ENCODE results near the gene POM121. TPM values are rescaled to one million over a fixed set of nuclear protein-coding genes. Genes with fewer than 3 reads are reported as not detected.
"Not testable (repeated sequence)": the region's sequence is repeated elsewhere in the genome, so short reads cannot be mapped to it uniquely, and the experiment has no call there.

POM121 gene
- total RNA-seq, 1 donor, result 21.5 TPM

DNA sequence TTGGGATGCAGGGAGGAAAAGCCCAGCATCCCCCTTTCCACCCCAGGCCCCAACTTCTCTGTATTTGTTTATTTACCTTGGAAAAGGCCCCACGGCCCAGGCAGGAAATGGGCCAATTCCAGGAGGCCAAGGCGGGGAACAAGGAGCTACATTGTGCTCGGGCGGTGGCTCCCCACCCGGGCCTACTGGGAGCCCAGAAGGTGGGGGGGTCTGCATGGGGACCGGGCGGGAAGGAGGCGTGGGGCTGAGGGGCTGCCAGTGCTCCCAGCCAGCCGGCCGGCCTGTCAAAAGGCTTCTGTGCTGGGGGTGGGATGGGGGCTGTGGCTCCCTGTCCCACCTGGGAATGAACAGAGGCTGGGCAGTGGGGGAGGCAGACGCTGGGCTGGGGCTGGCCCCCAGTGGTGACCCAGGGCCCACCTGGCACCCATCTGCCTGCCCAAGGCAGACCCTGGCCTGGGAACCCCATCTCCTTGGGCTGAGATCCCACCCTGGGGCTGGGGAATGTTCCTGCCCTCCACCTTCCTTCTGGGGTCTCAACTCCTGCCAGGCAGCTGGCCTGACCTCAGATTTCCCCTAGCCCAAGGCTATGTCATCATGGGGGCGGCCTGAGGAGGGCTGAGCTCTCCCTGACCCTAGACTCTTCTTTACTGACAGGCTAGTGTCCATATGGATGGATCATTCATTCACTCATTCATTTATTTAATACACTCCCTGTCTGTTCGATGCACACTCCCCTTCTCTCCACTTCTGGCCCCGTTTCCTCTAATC, 65.4 kb downstream of the POM121 start:
- not testable (repeated sequence) for DNase-seq (ENCODE audit: low read depth in 2 of 3, low spot score in 2 of 3)

DNA sequence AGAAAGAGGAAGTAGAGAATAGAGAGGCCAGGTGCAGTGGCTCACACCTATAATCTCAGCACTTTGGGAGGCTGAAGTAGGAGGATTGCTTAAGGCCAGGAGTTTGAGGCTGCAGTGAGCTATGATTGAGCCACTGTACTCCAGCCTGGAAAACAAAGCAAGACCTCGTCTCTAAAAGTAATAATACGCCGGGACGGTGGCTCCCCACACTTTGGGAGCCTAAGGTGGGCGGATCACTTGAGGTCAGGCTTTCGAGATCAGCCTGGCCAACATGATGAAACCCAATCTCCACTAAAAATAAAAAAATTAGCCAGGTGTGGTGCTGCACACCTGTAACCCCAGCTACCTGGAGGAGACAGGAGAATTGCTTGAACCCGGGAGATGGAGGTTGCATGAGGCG, 70.6 kb downstream of the POM121 start:
- not testable (repeated sequence) for DNase-seq (ENCODE audit: low read depth in 2 of 3, low spot score in 2 of 3)

DNA sequence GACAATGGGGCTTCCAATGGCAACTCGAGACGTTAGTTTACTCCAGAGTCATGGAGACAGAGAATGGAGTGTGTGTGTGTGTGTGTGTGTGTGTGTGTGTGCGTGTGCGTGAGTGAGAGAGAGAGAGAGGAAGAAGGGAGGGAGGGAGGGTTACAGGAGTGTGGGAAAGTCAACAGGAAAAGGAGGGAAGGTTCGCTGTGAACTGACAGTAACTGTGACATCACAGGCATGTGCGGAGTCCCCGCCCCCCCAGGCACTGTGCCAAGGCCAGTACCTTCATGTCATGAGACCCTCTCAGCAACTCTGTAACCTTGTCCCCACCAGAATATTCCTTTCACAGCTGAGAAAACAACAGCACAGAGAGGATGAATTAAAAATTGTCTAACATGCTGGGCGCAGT, 72.6 kb downstream of the POM121 start:
- DNase-seq (ENCODE audit: low read depth in 2 of 3, low spot score in 2 of 3), result not testable (repeated sequence)

DNA sequence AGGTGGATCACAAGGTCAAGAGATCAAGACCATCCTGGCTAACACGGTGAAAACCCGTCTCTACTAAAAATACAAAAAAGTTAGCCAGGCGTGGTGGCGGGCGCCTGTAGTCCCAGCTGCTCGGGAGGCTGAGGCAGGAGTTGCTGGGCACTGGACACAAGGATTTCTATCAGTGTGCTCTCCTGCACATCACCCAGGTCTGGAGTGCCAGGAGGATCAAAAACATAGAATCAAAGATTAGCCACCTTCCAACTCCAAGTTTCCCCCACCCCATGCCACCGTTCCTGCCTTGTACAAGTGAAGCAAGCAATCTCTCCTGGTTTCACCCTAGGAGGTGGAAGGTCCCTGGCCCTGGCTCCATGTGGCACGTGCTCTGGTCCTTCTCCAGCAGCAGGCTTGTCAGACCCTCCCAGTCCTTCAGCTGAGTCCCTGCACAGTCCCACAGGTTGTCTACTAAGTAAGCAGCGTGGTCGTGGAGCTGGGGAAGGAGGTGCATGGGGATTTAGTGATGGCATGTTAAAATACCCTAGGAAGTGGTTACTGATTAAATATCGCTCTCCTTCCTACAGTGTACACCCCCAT, 73.1 kb downstream of the POM121 start:
- DNase-seq (ENCODE audit: low read depth in 2 of 3, low spot score in 2 of 3), result not testable (repeated sequence)

Small RNA genes lying within 50 kb of the gene (small RNA-seq; reads per million reads assigned to genes)
- gene RF00019, result not detected

Other genes with a start within 250 kb of the POM121 start
- 6.7 TPM for gene TYW1B, start 96.9 kb upstream of the POM121 start, total RNA-seq
- 5.9 TPM for gene TRIM74, start 44.4 kb downstream of the POM121 start, total RNA-seq
- gene SPDYE8, start 104.7 kb downstream of the POM121 start, total RNA-seq, result not detected
- gene SPDYE11, start 132.8 kb downstream of the POM121 start, total RNA-seq, result not detected
- gene SPDYE9, start 160.9 kb downstream of the POM121 start, total RNA-seq, result not detected